GM10266 (cell line): ENCODE measurements around the gene MNAT1.
"Not testable (repeated sequence)": the region's sequence is repeated elsewhere in the genome, so short reads cannot be mapped to it uniquely, and the experiment has no call there.

Experiments used
- DNase-seq: peaks from one replicate; pipeline ENCODE4 v3.0.0; 2012; ENCODE audit errors: extremely low spot score
- TF ChIP-seq, protein P1 (sequence below): IDR thresholded peaks from 2 replicates; pipeline ENCODE4 v1.5.1; 2012; ENCODE audit warnings: mild to moderate bottlenecking, low read depth; ENCODE audit not compliant: control insufficient read depth, insufficient read depth; ENCODE audit errors: missing control alignments

Gene MNAT1

DNA sequence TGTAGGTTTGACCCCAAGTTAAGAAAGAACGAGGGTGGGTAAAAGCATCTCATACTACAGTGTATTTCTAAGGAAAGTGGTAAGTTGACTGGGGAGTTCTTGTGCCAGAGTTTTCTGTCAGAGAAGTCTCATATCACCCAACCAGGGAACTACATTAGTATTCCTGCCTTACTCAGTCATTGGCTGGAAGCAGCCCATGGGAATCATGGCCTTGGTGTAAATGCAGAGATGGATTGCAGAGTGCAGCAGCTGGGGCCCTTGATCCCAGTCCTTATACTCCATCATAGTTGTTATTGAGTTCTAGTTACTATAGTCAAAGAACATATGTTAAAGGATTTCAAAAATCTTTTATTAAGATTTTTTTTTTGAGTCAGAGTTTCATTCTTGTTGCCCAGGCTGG is 105.8 kb downstream of the MNAT1 start:
- DNase-seq, result no peak
- TF ChIP-seq, protein P1, sequence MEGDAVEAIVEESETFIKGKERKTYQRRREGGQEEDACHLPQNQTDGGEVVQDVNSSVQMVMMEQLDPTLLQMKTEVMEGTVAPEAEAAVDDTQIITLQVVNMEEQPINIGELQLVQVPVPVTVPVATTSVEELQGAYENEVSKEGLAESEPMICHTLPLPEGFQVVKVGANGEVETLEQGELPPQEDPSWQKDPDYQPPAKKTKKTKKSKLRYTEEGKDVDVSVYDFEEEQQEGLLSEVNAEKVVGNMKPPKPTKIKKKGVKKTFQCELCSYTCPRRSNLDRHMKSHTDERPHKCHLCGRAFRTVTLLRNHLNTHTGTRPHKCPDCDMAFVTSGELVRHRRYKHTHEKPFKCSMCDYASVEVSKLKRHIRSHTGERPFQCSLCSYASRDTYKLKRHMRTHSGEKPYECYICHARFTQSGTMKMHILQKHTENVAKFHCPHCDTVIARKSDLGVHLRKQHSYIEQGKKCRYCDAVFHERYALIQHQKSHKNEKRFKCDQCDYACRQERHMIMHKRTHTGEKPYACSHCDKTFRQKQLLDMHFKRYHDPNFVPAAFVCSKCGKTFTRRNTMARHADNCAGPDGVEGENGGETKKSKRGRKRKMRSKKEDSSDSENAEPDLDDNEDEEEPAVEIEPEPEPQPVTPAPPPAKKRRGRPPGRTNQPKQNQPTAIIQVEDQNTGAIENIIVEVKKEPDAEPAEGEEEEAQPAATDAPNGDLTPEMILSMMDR, result no peak

DNA sequence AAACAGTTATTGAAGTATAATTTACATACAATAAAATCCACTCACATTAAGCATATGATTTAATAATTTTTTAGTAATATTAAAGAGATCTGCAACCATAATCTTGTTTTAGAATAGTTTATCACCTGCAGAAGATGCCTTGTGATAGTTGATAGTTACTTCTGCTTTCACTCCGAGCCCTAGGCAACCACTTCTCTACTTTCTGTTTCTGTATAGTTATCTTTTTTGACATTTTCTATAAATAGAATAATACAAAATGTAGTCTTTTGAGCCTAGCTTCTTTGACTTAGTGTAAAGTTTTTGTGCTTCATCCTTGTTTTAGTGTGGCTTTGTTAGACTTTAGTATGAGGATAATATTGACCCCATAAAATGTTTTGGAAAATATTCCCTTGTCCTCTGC is 111.0 kb downstream of the MNAT1 start:
- DNase-seq, result peak; percentile 18
- TF ChIP-seq, protein P1, result no peak

DNA sequence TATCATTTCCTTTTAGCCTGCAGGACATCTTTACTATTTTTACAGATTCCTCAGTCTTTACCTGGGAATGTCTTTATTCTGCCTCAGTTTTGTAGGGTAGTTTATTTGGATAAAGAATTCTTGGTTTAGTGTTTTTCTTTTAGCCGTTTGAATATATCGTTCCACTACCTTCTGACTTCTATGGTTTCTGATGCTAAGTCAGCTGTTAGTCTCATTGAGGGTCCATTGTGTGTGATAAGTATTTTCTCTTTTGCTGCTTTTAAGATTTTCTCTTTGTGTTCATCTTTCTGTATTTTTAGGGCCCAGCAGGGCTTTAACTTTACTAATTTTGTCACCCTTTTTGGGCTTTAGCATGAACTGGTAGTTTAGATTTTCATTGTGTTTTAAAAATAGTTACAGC is 113.5 kb downstream of the MNAT1 start:
- no peak for DNase-seq

DNA sequence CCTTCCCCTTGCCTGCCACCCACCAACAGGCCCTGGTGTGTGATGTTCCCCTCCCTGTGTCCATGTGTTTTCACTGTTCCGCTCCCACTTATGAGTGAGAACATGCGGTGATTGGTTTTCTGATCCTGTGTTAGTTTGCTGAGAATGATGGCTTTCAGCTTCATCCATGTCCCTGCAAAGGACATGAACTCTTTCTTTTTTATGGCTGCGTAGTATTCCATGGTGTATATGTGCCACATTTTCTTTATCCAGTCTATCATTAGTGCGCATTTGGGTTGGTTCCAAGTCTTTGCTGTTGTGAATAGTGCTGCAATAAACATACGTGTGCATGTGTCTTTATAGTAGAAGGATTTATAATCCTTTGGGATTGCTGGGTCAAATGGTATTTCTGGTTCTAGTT is 117.1 kb downstream of the MNAT1 start:
- not testable (repeated sequence) for DNase-seq

More for the DNA sequence above, 113.5 kb downstream of the MNAT1 start:
- TF ChIP-seq, protein P1, result no peak

DNA sequence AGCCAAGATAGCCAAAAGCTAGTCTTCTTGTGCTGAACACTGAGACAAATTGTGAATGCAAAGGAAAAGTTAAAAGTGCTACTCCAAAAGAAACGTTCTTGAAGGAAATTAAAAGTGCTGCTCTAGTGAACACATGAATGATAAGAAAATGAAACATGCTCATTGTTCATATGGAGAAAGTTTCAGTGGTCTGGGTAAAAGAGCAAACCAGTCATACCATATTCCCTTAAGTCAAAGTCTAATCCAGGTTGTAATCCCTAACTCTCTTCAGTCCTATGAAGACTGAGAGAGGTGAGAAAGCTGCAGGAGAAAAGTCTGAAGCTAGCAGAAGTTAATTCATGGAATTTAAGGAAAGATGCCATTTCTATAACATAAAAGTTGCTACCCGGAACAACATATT is 121.5 kb downstream of the MNAT1 start:
- no peak for DNase-seq
- TF ChIP-seq, protein P1, result no peak

DNA sequence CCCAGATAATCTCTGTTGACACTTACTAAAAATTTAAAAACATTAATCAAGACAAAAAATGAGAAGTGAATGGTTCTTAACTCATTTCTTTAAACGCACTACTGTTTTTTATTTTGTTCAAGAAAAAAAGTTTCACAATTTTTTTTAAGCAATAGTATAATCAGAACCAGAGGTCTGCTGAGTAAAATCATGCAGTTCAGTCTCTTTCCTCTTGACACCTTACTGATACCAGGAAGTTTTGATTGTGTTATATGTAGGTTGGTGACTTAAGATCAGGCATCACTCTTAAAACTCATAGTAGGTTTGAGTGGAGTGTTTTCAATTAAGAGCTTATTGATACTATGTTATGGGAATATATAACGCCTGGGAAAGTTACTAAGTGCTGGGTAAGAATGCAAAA is 125.0 kb downstream of the MNAT1 start:
- TF ChIP-seq, protein P1, result no peak
- DNase-seq, result no peak

DNA sequence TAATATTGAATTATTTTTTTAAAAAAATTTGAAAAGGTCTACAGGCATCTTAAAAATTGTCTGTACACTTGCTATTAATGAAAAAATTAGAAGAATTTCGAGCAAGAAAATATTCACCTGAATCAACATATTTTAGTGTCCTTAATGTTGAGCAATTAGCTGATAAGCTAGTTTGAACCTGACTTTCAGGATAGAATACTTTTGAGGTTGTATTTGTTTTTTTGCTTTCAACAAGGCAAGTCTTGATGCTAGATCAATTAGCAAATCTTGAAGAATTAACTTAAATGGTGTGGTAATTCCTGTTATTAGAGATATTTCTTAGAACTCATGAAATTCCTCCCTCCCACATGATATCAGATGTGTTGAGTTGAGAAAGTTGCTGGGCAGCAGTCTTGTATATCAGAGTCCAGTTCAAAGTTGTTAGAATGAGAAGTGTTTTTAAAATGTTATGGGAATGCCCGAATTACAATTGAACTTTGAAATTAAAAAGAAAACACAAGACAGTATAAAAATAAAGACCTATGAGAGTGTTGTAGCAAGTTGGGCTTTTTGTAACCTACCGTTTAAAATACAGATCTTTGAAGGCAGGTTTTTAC is 127.1 kb downstream of the MNAT1 start:
- TF ChIP-seq, protein P1, result no peak
- no peak for DNase-seq

DNA sequence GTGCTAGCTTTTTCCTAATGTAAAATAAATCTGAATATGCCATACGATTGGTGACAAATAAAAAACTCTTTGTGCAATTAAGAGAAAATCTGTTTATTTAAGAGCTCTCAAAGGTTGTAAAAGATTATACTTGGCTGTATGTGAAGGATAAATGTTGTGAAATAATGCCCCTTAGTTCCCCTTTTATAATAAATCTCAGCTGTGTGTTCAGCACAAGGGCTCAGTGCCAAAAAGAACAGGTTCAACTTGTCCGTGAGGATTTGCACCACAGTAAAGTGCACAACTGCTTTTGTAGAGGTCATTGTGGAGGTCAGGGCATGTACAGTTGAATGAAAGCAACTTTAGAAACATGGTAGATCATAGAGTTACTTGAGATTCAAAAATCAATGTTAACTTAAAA is 127.7 kb downstream of the MNAT1 start:
- TF ChIP-seq, protein P1, result no peak
- no peak for DNase-seq
